ENCODE measurements around the gene PACSIN1. TPM values are rescaled to one million over a fixed set of nuclear protein-coding genes. Genes with fewer than 3 reads are reported as not detected.

PACSIN1 gene
- total RNA-seq, 3 donors from 2014 or later (not counting 1 experiment from before 2014, with no cell fraction given), result 2.2 to 6.6 (median 3.9) TPM

DNA sequence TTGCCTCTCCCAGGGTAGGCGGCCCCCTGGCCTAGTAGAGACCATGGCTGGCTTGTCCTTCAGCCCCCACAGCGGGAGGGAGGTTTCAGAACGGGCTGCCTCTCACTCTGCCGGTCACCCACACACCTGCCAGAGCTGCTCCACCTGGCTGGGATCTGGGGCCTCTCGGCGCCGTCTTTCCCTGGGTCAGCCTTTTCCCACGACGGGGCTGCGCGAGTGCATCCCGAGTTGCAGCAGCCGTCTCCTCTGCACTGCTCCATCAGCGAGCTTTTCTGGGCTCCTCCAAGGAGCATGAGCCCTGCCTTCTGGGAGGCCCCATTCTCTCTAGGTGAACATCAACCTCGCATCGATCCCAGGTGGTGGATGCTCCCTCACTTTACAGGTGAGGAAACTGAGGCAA, 106.1 kb downstream of the PACSIN1 start:
- Histone ChIP-seq H3K27ac (ENCODE audit: low read length) (no peak overlapping the region), H3K9me3 (ENCODE audit: control insufficient read depth, insufficient read depth, low read length) (no peaks in the 10 kb centered on the region), H3K27me3 (ENCODE audit: control insufficient read depth, insufficient read depth, low read length) (no peaks in the 10 kb centered on the region), H3K4me3 (ENCODE audit: low read length) (no peak overlapping the region), H3K36me3 (ENCODE audit: control insufficient read depth, insufficient read depth, low read length) (no peaks in the 10 kb centered on the region), H3K4me1 (ENCODE audit: control insufficient read depth, insufficient read depth, low read length) (no peaks in the 10 kb centered on the region)
- Mint-ChIP-seq H3K27me3 (ENCODE audit: low read depth in 2 of 2) (peaks cover 0 to 3% of the 10 kb centered on the region in 2 donors), H3K9me3 (no peaks in the 10 kb centered on the region), H3K4me1 (peaks cover 5 to 8% of the 10 kb centered on the region in 2 donors), H3K27ac (no peak overlapping the region), H3K36me3 (no peaks in the 10 kb centered on the region), H3K4me3 (no peak overlapping the region)
- WGBS (ENCODE audit: insufficient coverage), result 90% methylated on average over 16 of the region's 16 CpGs
- TF ChIP-seq, protein P1, sequence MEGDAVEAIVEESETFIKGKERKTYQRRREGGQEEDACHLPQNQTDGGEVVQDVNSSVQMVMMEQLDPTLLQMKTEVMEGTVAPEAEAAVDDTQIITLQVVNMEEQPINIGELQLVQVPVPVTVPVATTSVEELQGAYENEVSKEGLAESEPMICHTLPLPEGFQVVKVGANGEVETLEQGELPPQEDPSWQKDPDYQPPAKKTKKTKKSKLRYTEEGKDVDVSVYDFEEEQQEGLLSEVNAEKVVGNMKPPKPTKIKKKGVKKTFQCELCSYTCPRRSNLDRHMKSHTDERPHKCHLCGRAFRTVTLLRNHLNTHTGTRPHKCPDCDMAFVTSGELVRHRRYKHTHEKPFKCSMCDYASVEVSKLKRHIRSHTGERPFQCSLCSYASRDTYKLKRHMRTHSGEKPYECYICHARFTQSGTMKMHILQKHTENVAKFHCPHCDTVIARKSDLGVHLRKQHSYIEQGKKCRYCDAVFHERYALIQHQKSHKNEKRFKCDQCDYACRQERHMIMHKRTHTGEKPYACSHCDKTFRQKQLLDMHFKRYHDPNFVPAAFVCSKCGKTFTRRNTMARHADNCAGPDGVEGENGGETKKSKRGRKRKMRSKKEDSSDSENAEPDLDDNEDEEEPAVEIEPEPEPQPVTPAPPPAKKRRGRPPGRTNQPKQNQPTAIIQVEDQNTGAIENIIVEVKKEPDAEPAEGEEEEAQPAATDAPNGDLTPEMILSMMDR (IDR thresholded peaks at IDR 0.05), result no peak
- DNase-seq, result no peak
- intact Hi-C loops (cut with micrococcal nuclease), result no loop called here
- ATAC-seq, result no peak

DNA sequence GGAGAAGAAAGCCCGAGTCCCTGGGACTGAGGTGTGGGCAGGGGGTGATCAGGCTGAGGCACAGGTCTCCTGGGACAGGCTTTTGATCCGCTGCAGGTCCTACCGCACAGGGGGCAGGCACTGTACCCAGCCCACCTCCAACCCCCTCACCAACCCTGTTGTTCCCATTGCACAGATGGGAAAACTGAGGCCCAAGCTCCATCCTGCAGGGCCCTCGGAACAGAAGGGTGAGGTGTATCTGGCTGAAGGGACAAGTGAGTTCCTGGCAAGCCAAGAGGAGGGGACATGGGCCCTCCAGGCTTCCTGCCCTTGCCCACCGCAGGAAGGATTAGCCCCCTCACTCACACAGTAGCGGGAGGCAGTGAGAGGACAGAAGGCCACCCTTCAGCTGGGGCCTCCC, 106.7 kb downstream of the PACSIN1 start:
- Mint-ChIP-seq H3K27ac (no peak overlapping the region), H3K9me3 (no peaks in the 10 kb centered on the region), H3K27me3 (ENCODE audit: low read depth in 2 of 2) (peaks cover 0 to 3% of the 10 kb centered on the region in 2 donors), H3K4me1 (peaks cover 5 to 8% of the 10 kb centered on the region in 2 donors), H3K4me3 (no peak overlapping the region), H3K36me3 (no peaks in the 10 kb centered on the region)
- TF ChIP-seq, protein P1 (IDR thresholded peaks at IDR 0.05), result no peak
- Histone ChIP-seq H3K27me3 (ENCODE audit: control insufficient read depth, insufficient read depth, low read length) (no peaks in the 10 kb centered on the region), H3K27ac (ENCODE audit: low read length) (no peak overlapping the region), H3K36me3 (ENCODE audit: control insufficient read depth, insufficient read depth, low read length) (no peaks in the 10 kb centered on the region), H3K4me3 (ENCODE audit: low read length) (no peak overlapping the region), H3K4me1 (ENCODE audit: control insufficient read depth, insufficient read depth, low read length) (no peaks in the 10 kb centered on the region), H3K9me3 (ENCODE audit: control insufficient read depth, insufficient read depth, low read length) (no peaks in the 10 kb centered on the region)
- ATAC-seq, result no peak
- intact Hi-C loops (cut with micrococcal nuclease), result no loop called here
- no peak for DNase-seq
- WGBS (ENCODE audit: insufficient coverage), result 96% methylated on average over 5 of the region's 6 CpGs

DNA sequence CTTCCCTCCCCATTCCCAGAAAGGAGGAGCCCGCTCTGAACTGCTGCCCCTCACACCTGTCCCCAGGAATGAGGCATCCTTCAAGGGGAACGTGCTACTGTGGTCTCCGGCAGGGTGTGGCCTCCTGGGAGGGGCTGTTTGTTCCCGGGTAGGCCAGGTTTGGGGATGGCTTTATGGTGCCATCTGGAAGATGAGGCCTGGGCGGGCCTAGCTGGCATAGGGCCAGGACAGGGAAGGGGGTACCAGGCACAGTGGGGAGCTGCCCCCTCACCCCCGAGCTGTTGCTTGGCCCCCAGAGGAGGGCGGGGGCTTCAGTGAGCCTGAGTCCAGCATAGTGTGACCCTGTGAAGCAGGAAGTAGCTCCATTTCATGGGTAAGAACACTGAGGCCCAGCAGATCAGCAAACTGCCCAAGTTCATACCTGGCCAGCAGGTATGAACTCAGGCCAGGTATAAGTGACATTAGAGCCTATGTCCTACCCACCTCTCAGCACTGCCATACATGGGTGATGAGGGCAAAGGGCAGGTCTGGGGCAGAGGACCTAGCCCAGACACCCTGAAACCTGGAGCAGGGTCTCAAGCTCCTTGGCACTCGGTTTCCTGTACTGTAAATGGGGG, 107.8 kb downstream of the PACSIN1 start:
- Histone ChIP-seq H3K4me1 (ENCODE audit: control insufficient read depth, insufficient read depth, low read length) (no peaks in the 10 kb centered on the region), H3K9me3 (ENCODE audit: control insufficient read depth, insufficient read depth, low read length) (no peaks in the 10 kb centered on the region), H3K27ac (ENCODE audit: low read length) (no peak overlapping the region), H3K36me3 (ENCODE audit: control insufficient read depth, insufficient read depth, low read length) (no peaks in the 10 kb centered on the region), H3K4me3 (ENCODE audit: low read length) (no peak overlapping the region), H3K27me3 (ENCODE audit: control insufficient read depth, insufficient read depth, low read length) (no peaks in the 10 kb centered on the region)
- no peaks in the 10 kb centered on the region for H3K9me3 Mint-ChIP-seq
- peak in 1 of 3 donors; percentile 25 for ATAC-seq
- no peak overlapping the region for H3K27ac Mint-ChIP-seq
- peaks cover 5 to 8% of the 10 kb centered on the region in 2 donors for H3K4me1 Mint-ChIP-seq
- intact Hi-C loops (cut with micrococcal nuclease), result no loop called here
- no peak overlapping the region for H3K4me3 Mint-ChIP-seq
- no peaks in the 10 kb centered on the region for H3K36me3 Mint-ChIP-seq
- TF ChIP-seq, protein P1 (IDR thresholded peaks at IDR 0.05), result no peak
- no peaks in the 10 kb centered on the region for H3K27me3 Mint-ChIP-seq (ENCODE audit: low read depth in 2 of 2)
- WGBS (ENCODE audit: insufficient coverage), result 81% methylated on average over 7 of the region's 8 CpGs
- no peak for DNase-seq
